ENCODE measurements around the gene PSG4. TPM values are rescaled to one million over a fixed set of nuclear protein-coding genes. Genes with fewer than 3 reads are reported as not detected.

PSG4 gene
- total RNA-seq, 1 donor from 2014 or later = not detected

Other genes with a start within 250 kb of the PSG4 start
- gene PSG11, start 179.2 kb downstream of the PSG4 start, total RNA-seq = not detected in 2 replicates
- not detected in 2 replicates for gene PSG2, start 122.9 kb downstream of the PSG4 start, total RNA-seq
- gene PSG5, start 19.1 kb downstream of the PSG4 start, total RNA-seq = 0.10 and 0.29 TPM in 2 replicates
- gene PSG9, start 63.9 kb upstream of the PSG4 start, total RNA-seq = 0.12 TPM in 1 of 2 replicates, not detected in the other
- gene CD177, start 148.0 kb upstream of the PSG4 start, total RNA-seq = 0.06 and 1.0 TPM in 2 replicates
- not detected in 2 replicates for gene TEX101, start 209.3 kb upstream of the PSG4 start, total RNA-seq